GM21576 (cell line): ENCODE data around the gene CDK17.
"Not testable (repeated sequence)": the region's sequence is repeated elsewhere in the genome, so short reads cannot be mapped to it uniquely, and the experiment has no call there.

Experiments
- ATAC-seq: cut with Tn5 transposase; IDR thresholded peaks from one replicate; pipeline ENCODE4 v1.9.1; 2021; ENCODE audit warnings: mild to moderate bottlenecking, moderate library complexity; ENCODE audit not compliant: unreplicated experiment

CDK17 gene

DNA sequence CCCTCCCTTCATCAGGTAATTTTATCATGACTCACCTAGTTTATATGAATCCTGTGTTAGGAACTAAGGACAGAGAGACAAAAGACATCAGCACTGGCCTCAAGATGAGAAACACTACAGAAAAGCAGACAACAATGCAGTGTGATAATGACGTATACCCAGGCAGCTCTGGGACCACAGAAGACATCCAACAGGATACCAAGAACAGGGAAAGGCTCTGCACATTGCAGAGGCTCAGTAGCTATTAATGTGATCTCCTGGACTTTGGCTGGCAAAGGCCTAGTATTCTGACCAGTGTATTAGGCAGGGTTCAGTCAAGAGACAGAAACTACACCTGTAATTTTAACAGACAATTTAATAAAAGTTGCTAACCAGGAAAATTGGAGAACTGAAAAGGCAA, 39.7 kb downstream of the CDK17 start:
- ATAC-seq: no peak

DNA sequence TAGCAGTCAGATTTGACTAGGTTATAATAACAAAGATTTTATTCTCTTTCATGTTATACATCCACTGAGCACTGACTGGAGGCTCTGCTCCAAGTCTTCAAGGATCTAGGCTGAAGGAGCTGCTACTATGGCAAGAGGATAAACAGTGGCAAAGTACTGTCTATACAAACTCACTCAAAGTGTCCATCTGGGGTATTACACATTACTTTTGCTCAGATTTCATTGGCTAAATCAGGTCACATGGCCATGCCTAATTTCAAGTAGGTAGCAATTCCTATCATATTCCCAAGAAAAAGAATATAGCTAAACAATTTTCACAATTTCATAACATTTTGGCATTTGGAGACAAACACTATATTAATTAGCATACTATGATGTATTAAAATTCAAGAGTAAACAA, 40.9 kb downstream of the CDK17 start:
- no peak for ATAC-seq

DNA sequence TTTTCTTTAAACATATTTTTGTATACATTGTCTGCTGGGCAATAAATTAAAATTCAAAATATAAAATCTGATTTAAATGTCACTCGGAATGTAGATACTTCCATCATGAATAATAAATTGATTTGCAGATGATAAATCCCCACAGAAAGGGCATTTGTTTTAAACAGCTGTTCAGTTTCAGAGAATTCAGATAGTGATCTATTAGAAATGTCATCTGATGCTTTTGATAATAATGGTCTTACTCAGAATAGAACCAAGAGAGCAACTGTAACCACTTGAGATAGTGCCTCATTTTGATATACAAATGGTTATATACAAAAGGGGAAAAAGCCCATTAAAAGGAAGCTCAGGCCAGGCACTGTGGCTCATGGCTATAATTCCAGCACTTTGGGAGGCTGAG, 43.4 kb downstream of the CDK17 start:
- no peak for ATAC-seq

DNA sequence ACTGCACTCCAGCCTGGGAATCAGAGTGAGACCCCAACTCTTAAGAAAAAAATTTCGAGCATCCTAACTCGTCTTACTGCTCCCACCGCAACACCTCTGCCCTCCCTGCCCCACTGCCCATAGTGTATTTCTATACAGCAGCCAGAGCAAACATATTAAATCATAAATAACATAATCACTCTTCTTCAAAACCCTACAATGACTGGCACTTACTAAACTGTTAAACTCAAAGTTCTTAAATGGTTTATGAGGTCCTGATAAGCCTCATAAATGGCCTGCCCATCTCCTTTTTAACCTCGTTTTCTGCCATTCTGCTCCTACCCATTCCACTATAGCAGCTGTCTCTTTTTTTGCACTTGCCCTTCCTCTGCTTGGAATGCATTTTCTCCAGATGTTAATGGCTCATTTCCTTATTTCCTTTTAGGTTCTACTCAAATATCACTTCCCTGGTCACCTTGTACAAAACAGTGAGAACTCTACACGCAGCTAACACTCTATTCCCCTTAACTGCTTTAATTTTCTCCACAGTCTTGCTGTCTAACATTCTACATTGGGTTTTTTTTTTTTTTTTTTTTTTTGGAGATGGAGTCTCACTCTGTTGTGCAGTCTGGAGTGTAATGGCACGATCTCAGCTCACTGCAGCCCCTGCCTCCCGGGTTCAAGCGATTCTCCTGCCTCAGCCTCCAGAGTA, 45.2 kb downstream of the CDK17 start:
- ATAC-seq: no peak

DNA sequence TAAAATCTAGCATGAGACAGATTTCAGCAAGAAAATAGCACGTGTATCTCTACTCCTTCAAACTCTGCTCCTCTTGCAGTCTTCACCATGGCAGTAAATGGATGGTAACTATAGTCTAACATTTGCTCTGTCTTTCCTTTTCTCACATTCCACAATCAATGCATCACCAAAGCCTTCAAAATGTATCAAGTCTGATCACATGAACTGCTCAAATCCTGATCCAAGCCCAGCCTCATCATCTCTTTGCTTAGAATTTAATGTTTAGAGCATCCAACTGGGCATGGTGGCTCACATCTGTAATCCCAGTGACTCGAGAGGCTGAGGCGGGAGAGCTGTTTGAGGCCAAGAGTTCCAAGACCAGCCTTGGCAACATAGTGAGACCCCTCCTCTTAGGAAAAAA, 45.9 kb downstream of the CDK17 start:
- ATAC-seq: no peak

DNA sequence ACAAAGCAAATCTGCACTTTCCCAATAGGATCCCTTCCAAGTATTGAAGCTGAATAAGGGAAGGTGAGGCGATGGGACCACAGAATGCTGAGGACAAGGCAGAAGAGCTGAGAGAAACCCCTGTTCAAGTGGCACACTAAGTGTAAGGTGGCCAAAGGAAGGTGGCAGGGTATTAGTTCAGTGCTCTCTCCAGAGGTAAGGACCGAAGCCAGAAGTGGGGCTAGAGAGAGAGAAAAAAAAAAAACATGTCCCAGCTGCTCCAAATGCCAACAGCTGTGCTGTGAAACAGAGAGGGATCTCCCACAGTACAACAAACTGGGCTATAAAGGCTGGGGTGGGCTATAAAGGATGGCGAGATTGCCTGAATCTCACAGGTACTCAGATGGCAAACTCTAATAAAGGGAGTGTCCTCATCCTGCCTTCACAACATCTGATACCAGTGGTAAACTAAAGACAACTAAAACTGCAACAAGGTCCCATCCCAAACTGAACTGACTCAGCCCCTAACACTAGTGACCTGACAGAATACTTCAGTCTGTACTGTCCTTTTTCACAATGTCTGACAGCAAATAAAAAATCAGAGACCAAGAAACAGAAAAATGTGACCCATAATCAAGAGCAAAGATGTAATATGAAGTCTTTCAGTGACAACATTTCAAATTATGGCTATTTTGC, 47.9 kb downstream of the CDK17 start:
- ATAC-seq: peak; percentile 55

DNA sequence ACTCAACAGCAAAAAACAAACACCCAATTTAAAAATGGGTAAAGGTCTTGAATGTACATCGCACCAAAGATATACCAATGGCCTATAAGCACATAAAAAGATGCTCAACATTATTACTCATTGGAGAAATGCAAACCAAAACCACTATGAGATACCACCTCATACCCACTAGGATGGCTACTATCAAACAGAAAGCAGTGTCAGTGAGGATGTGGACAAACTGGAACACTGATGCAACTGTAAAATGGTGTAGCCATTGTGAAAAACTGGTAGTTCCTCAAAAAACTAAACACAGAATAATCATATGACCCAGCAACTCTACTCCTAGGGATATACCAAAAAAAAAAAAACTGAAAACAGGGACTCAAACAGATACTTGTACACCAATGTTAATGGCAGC, 49.3 kb downstream of the CDK17 start:
- no peak for ATAC-seq

DNA sequence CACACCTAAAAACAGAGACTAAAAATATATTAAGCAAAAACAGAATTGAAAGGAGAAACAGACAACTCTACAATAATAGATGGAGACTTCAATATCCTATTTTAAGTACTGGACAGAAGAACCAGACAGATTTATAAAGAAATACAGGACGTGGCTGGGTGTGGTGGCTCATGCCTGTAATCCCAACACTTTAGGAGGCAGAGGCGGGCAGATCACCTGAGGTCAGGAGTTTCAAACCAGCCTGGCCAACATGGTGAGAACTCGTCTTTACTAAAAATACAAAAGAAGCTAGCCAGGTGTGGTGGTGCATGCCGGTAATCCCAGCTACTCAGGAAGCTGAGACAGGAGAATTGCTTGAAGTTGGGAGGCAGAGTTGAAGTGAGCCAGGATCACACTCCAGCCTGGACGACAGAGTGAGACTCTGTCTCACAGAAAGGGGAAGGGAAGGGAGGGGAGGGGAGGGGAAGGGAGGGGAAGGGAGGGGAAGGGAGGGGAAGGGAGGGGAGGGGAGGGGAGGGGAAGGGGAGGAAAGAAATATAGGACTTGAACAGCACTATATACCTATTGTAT, 53.0 kb downstream of the CDK17 start:
- ATAC-seq: no peak

DNA sequence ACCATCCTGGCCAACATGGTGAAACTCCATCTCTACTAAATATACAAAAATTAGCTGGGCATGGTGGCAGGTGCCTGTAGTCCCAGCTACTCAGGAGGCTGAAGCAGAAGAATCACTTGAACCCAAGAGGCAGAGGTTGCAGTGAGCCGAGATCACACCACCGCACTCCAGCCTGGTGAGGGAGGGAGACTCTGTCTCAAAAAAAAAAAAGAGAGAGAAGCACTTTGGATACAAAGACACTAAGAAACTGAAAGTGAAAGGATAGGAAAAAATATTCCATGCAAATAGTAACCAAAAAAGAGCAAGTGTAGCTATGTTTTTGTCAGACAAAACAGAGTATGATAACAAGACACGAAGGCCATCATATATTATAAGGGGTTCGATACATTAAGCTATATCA, 53.5 kb downstream of the CDK17 start:
- ATAC-seq: not testable (repeated sequence)

DNA sequence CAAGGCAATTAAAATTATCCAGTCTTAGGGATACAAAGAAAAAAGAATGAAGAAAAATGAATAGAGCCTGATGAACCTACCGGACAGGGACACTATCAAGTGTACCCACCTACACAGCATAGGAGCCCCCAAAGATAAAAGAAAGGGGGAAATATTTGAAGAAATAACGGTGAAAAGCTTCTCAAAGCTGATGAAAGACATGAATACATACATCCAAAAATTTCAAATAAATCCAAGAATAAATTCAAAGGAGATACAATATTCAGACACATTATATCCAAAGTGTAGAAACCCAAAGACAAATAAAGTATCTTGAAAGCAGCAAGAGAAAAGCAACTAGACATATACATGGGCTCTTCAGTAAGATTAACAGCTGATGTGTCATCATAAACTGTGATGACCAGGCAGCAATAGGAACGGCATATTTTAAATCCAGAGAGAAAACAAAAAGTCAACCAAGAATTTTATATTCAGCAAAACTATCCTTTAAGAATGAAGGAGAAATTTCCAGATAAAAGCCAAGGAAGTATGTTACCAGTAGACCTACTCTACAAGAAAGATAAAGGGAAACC, 56.0 kb downstream of the CDK17 start:
- no peak for ATAC-seq

DNA sequence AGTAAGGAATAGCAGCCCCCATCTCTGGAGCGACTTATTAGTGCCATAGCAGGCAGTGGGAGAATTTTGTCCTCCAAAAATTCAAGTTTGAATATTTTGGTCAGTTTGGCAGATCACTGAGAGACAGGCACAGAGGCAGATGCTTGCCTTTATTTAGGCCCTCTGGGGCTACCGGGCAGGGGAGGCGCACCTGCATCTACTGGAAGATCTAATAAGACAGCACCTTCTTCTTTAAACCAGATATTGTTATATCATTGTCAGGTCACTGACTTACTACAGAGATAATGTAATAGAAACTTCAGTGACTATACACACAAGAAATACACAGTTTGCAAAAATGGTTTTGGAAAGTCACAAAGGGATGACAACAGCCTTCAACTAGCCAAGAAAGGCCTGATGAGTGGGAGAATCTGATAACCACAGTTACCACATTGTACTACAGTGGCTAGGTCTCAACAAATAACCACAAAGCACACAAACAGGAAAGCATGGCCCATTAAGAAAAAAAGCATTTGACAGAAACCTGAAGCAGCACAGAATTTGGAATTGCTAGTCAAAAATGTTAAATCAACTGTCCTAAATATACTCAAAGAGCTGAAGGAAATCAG, 56.8 kb downstream of the CDK17 start:
- peak; percentile 77 for ATAC-seq

DNA sequence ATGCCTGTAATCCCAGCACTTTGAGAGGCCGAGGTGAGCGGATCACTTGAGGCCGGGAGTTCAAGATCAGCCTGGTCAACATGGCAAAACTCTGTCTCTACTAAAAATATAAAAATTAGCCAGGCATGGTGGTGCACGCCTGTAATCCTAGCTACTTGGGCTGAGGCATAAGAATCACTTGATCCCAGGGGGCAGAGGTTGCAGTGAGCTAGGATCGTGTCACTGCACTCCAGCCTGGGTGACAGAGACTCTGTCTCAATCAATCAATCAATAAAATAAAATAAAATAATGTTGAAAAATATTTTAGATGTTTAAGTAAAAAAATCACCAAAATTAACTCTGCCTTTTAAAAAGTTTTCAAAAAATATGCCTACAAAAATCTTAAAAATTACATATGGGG, 60.6 kb downstream of the CDK17 start:
- not testable (repeated sequence) for ATAC-seq

DNA sequence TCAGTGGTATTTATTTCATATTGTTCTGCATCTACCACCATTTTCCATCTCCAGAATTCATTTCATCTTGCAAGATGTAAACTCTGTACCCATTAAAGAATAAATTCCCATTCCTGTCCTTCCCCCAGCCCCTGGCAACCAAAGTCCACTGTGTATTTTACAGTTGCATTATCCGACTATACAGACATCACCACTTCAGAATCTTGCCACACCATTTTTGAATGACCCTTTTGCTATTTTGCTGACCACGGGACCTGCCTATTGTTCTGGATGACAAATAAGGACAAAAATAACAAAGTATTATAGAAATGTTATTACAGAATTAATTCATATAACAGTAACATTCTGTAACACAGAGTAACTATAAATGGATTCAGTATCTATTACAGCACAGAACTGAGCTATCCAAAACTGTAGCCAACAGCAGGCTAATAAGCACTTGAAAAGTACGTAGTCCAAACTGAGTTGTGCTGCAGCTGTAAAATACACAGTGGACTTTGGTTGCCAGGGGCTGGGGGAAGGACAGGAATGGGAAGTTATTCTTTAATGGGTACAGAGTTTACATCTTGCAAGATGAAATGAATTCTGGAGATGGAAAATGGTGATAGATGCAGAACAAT, 61.3 kb downstream of the CDK17 start:
- ATAC-seq: no peak

DNA sequence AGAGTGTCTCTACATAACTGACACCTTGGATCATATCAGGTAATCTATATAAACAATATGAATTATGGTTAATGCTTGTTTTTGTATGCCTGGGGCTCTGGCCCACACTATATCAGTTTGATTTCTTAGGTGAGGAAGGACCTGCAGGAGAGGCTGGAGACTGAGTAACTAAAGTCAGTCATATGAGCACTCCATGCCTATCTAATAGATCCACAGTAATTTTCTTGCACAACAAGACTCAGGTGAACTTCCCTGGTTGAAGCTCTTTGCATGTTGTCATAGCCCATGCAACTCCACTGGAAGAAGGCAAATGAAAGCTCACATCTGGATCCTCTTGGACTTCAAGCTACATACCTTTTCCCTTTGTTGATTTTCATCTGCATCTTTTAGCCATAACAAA, 62.3 kb downstream of the CDK17 start:
- ATAC-seq: no peak

DNA sequence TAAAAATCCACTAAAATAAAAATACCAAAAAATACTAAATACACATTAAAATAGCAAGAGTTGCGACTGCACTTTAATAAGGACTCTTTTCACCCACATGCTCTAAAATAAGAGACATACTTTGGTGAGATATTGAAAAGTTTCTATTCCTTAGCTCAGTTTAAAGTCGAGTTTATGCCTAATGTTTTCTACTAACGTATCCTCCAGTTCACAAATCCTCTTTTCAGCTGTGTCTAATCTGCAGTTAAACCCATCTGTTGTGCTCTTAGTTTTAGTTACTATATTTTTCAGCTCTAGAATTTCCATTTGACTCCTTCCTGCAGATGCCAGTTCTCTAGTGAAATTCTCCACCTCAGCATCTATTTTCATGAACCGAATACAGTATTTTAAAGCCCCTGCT, 63.8 kb downstream of the CDK17 start:
- ATAC-seq: no peak

DNA sequence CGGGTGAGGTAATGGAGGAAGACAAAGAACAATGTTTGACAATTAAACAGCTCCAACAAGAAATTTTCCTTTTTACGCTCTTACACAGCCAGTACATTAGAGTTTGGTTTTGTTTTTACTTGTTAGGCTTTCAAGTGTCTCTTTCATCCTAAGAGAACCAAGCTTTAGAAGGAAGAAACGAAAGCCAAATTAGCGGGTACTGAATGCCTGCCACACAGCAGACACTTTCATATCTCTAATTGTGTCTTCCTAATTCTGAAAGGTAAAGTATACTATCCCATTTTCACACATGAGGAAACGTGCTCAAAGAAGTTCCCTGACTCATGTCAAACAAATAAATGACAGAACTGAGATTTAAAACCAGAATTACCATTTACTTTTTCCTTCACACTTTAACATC, 65.0 kb downstream of the CDK17 start:
- peak; percentile 88 for ATAC-seq

DNA sequence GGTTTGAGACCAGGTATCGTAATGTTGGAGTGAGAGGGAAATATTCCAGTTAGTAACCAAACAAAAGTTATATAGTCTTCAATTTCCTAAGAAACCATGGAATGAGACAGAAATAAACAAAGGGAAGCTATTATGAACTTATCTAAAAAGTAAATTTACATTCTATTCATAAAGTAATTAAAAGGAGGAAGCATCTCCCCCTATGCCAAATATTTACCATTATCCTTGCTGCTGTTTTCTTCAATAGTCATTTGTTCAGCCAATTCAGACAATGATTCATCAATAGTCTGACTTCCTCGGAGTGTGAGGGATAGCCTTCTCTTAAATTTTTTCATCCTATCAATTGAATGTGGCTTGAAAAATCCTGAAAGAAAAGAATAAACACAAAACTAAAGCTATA, 65.7 kb downstream of the CDK17 start:
- ATAC-seq: no peak

DNA sequence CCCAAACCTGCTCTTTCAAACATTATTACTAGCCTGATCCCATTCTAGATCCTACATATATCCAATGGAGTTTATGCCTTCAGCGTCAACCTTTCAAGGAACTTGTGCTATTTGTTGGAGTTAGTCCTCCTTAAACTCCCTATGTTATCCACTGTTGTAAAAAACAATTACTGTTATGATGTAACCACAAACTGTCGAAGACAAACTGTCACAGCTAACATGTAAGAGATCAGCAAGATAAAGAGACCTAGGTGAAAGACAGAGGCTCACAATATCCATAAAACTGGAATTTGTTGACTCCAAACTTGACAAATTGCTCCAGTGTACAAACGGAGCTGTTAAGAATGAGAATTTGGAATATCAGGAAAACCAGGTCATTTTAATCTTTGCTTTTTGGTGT, 70.7 kb downstream of the CDK17 start:
- no peak for ATAC-seq

DNA sequence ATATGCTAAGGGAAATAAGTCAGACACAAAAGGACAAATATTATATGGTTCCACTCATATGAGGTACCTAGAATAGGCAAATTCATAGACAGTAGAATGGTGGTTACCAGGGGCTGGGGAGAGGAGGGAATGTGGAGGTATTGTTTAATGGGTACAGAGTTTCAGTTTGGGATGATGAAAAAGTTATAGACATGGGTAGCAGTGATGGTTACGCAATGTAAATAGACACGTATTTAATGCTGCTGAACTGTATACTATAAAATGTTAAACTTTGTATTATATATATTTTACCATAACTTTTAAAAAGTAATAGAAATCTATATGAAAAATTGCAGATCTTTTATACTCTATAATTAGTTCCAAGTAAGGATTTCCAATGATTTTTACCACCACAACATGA, 71.2 kb downstream of the CDK17 start:
- no peak for ATAC-seq

DNA sequence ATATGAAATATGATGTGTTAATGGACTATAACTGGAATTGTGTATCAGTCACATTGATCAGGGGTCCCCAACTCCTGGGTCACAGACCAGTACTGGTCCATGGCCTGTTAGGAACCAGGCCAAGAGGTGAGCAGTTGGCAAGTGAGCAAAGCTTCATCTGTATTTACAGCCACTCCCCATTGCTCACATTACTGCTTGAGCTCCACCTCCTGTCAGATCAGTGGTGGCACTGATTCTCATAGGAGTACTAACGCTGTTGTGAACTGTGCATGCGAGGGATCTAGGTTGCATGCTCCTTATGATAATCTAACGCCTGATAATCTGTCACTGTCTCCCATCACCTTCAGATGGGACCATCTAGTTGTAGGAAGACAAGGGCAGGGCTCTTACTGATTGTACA, 72.3 kb downstream of the CDK17 start:
- ATAC-seq: peak; percentile 34

DNA sequence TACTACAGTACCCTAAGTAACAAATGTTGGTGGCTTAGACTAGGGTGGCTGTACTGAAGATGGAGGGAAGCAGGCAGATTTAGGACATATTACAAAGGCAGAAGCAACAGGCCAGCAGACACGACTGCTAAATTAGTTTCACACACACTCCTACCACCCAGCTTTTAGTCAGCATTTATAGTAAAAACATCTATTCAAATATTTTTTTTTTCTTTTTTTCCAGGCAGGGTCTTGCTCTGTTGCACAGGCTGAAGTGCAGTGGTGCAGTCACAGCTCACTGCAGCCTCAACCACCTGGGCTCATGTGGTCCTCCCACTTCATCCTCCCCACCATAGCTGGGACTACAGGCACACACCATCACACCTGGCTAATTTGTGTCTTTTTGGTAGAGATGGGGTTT, 72.9 kb downstream of the CDK17 start:
- peak; percentile 88 for ATAC-seq
